ENCODE measurements around the gene NFE2L2.

Gene NFE2L2

GRCh38 chr2:177275743-177276055, 11.2 kb upstream of the NFE2L2 start:
- no peak overlapping the region for H3K27ac ChIP-seq (ENCODE audit: low read depth, low read length)
- H3K79me1 ChIP-seq (ENCODE audit: low read length) = no peaks in the 10 kb centered on the region
- H2BK15ac ChIP-seq (replicated peaks; ENCODE audit: low read depth) = no peak overlapping the region
- H3K4me2 ChIP-seq (ENCODE audit: low read length) = no peak overlapping the region
- no peaks in the 10 kb centered on the region for H3K4me1 ChIP-seq (ENCODE audit: control insufficient read depth, low read depth, low read length)
- no peak overlapping the region for H3K23ac ChIP-seq (ENCODE audit: low read length)
- no peaks in the 10 kb centered on the region for H3K79me2 ChIP-seq (ENCODE audit: control insufficient read depth, insufficient read depth, low read length)
- H2BK120ac ChIP-seq (ENCODE audit: low read depth, low read length) = no peak overlapping the region
- H2BK5ac ChIP-seq (ENCODE audit: low read length) = no peak overlapping the region
- H2AK5ac ChIP-seq (ENCODE audit: low read length) = no peak overlapping the region
- H3K36me3 ChIP-seq (ENCODE audit: control insufficient read depth, insufficient read depth, low read length) = no peaks in the 10 kb centered on the region
- no peak overlapping the region for H3K18ac ChIP-seq (ENCODE audit: low read length)
- 100% methylated on average over 1 of the region's 4 CpGs for WGBS (ENCODE audit: extremely low coverage, insufficient coverage, low lambda C conversion rate)
- H3K9ac ChIP-seq (ENCODE audit: low read length) = no peak overlapping the region
- H4K5ac ChIP-seq (ENCODE audit: low read length) = no peak overlapping the region
- no peaks in the 10 kb centered on the region for H3K27me3 ChIP-seq (ENCODE audit: insufficient read depth, low read length, poor library complexity)
- H3K4me3 ChIP-seq (ENCODE audit: low read length) = no peak overlapping the region
- H4K8ac ChIP-seq (ENCODE audit: low read depth, low read length) = no peak overlapping the region
- no peak overlapping the region for H3K4ac ChIP-seq (ENCODE audit: low read depth, low read length)
- no peak for DNase-seq
- H3K56ac ChIP-seq (ENCODE audit: low read length) = no peak overlapping the region

- Histone ChIP-seq H3K79me2 (ENCODE audit: control insufficient read depth, insufficient read depth, low read length) (no peaks in the 10 kb centered on the region), H3K36me3 (ENCODE audit: control insufficient read depth, insufficient read depth, low read length) (no peaks in the 10 kb centered on the region), H3K4ac (ENCODE audit: low read depth, low read length) (no peak overlapping the region), H2AK5ac (ENCODE audit: low read length) (no peak overlapping the region), H2BK15ac (replicated peaks; ENCODE audit: low read depth) (no peak overlapping the region), H2BK120ac (ENCODE audit: low read depth, low read length) (no peak overlapping the region), H3K27me3 (ENCODE audit: insufficient read depth, low read length, poor library complexity) (no peaks in the 10 kb centered on the region), H3K23ac (ENCODE audit: low read length) (no peak overlapping the region), H3K4me2 (ENCODE audit: low read length) (no peak overlapping the region), H4K8ac (ENCODE audit: low read depth, low read length) (no peak overlapping the region), H3K27ac (ENCODE audit: low read depth, low read length) (no peak overlapping the region), H4K5ac (ENCODE audit: low read length) (no peak overlapping the region), H3K4me3 (ENCODE audit: low read length) (no peak overlapping the region), H3K56ac (ENCODE audit: low read length) (no peak overlapping the region), H3K4me1 (ENCODE audit: control insufficient read depth, low read depth, low read length) (no peaks in the 10 kb centered on the region), H3K9ac (ENCODE audit: low read length) (no peak overlapping the region), H2BK5ac (ENCODE audit: low read length) (no peak overlapping the region), H3K79me1 (ENCODE audit: low read length) (no peaks in the 10 kb centered on the region), H3K18ac (ENCODE audit: low read length) (no peak overlapping the region)
- DNase-seq = no peak
- WGBS (ENCODE audit: extremely low coverage, insufficient coverage, low lambda C conversion rate) = 100% methylated on average over 1 of the region's 5 CpGs
Measured at GRCh38 chr2:177275040-177275742, 10.7 kb upstream of the NFE2L2 start.

GRCh38 chr2:177273408-177273807, 8.9 kb upstream of the NFE2L2 start:
- no peaks in the 10 kb centered on the region for H3K36me3 ChIP-seq (ENCODE audit: control insufficient read depth, insufficient read depth, low read length)
- H2BK15ac ChIP-seq (replicated peaks; ENCODE audit: low read depth) = no peak overlapping the region
- no peaks in the 10 kb centered on the region for H3K79me1 ChIP-seq (ENCODE audit: low read length)
- no peak overlapping the region for H3K18ac ChIP-seq (ENCODE audit: low read length)
- H3K4me1 ChIP-seq (ENCODE audit: control insufficient read depth, low read depth, low read length) = no peaks in the 10 kb centered on the region
- no peak overlapping the region for H3K27ac ChIP-seq (ENCODE audit: low read depth, low read length)
- no peak overlapping the region for H3K23ac ChIP-seq (ENCODE audit: low read length)
- no peak overlapping the region for H4K5ac ChIP-seq (ENCODE audit: low read length)
- no peak overlapping the region for H2AK5ac ChIP-seq (ENCODE audit: low read length)
- H2BK120ac ChIP-seq (ENCODE audit: low read depth, low read length) = no peak overlapping the region
- H3K4me3 ChIP-seq (ENCODE audit: low read length) = no peak overlapping the region
- no peaks in the 10 kb centered on the region for H3K27me3 ChIP-seq (ENCODE audit: insufficient read depth, low read length, poor library complexity)
- H3K4me2 ChIP-seq (ENCODE audit: low read length) = no peak overlapping the region
- H3K4ac ChIP-seq (ENCODE audit: low read depth, low read length) = no peak overlapping the region
- no peak overlapping the region for H3K9ac ChIP-seq (ENCODE audit: low read length)
- no peak overlapping the region for H2BK5ac ChIP-seq (ENCODE audit: low read length)
- H3K56ac ChIP-seq (ENCODE audit: low read length) = no peak overlapping the region
- H3K79me2 ChIP-seq (ENCODE audit: control insufficient read depth, insufficient read depth, low read length) = no peaks in the 10 kb centered on the region
- WGBS (ENCODE audit: extremely low coverage, insufficient coverage, low lambda C conversion rate) = no CpG with 5 or more reads among the region's 3 CpGs
- H4K8ac ChIP-seq (ENCODE audit: low read depth, low read length) = no peak overlapping the region
- DNase-seq = no peak

GRCh38 chr2:177272765-177273164, 8.2 kb upstream of the NFE2L2 start:
- Histone ChIP-seq H3K36me3 (ENCODE audit: control insufficient read depth, insufficient read depth, low read length) (no peaks in the 10 kb centered on the region), H4K5ac (ENCODE audit: low read length) (no peak overlapping the region), H4K8ac (ENCODE audit: low read depth, low read length) (no peak overlapping the region), H3K27me3 (ENCODE audit: insufficient read depth, low read length, poor library complexity) (no peaks in the 10 kb centered on the region), H3K4me1 (ENCODE audit: control insufficient read depth, low read depth, low read length) (no peaks in the 10 kb centered on the region), H3K4ac (ENCODE audit: low read depth, low read length) (no peak overlapping the region), H3K4me2 (ENCODE audit: low read length) (no peak overlapping the region), H2BK5ac (ENCODE audit: low read length) (no peak overlapping the region), H2AK5ac (ENCODE audit: low read length) (no peak overlapping the region), H3K79me1 (ENCODE audit: low read length) (no peaks in the 10 kb centered on the region), H2BK120ac (ENCODE audit: low read depth, low read length) (no peak overlapping the region), H3K4me3 (ENCODE audit: low read length) (no peak overlapping the region), H3K27ac (ENCODE audit: low read depth, low read length) (no peak overlapping the region), H3K18ac (ENCODE audit: low read length) (no peak overlapping the region), H2BK15ac (replicated peaks; ENCODE audit: low read depth) (no peak overlapping the region), H3K79me2 (ENCODE audit: control insufficient read depth, insufficient read depth, low read length) (no peaks in the 10 kb centered on the region), H3K9ac (ENCODE audit: low read length) (no peak overlapping the region), H3K23ac (ENCODE audit: low read length) (no peak overlapping the region), H3K56ac (ENCODE audit: low read length) (no peak overlapping the region)
- no peak for DNase-seq
- no CpG with 5 or more reads among the region's 2 CpGs for WGBS (ENCODE audit: extremely low coverage, insufficient coverage, low lambda C conversion rate)

- Histone ChIP-seq H3K36me3 (ENCODE audit: control insufficient read depth, insufficient read depth, low read length) (no peaks in the 10 kb centered on the region), H2BK120ac (ENCODE audit: low read depth, low read length) (no peak overlapping the region), H3K27ac (ENCODE audit: low read depth, low read length) (no peak overlapping the region), H2BK5ac (ENCODE audit: low read length) (no peak overlapping the region), H3K79me1 (ENCODE audit: low read length) (no peaks in the 10 kb centered on the region), H2AK5ac (ENCODE audit: low read length) (no peak overlapping the region), H4K8ac (ENCODE audit: low read depth, low read length) (no peak overlapping the region), H3K4me2 (ENCODE audit: low read length) (no peak overlapping the region), H2BK15ac (replicated peaks; ENCODE audit: low read depth) (no peak overlapping the region), H3K4me1 (ENCODE audit: control insufficient read depth, low read depth, low read length) (no peaks in the 10 kb centered on the region), H3K56ac (ENCODE audit: low read length) (no peak overlapping the region), H4K5ac (ENCODE audit: low read length) (no peak overlapping the region), H3K4ac (ENCODE audit: low read depth, low read length) (no peak overlapping the region), H3K79me2 (ENCODE audit: control insufficient read depth, insufficient read depth, low read length) (no peaks in the 10 kb centered on the region), H3K27me3 (ENCODE audit: insufficient read depth, low read length, poor library complexity) (no peaks in the 10 kb centered on the region), H3K23ac (ENCODE audit: low read length) (no peak overlapping the region), H3K18ac (ENCODE audit: low read length) (no peak overlapping the region), H3K4me3 (ENCODE audit: low read length) (no peak overlapping the region), H3K9ac (ENCODE audit: low read length) (no peak overlapping the region)
- WGBS (ENCODE audit: extremely low coverage, insufficient coverage, low lambda C conversion rate) = no CpG with 5 or more reads among the region's 1 CpG
- DNase-seq = no peak
Measured at GRCh38 chr2:177271981-177272666, 7.6 kb upstream of the NFE2L2 start.

GRCh38 chr2:177270531-177270930, 6.0 kb upstream of the NFE2L2 start:
- H2BK15ac ChIP-seq (replicated peaks; ENCODE audit: low read depth) = no peak overlapping the region

More at GRCh38 chr2:177270531-177270930, 6.0 kb upstream of the NFE2L2 start:
- no peak overlapping the region for H3K9ac ChIP-seq (ENCODE audit: low read length)
- no peak overlapping the region for H3K4me2 ChIP-seq (ENCODE audit: low read length)
- no CpG with 5 or more reads among the region's 4 CpGs for WGBS (ENCODE audit: extremely low coverage, insufficient coverage, low lambda C conversion rate)
- no peak overlapping the region for H2BK5ac ChIP-seq (ENCODE audit: low read length)
- no peak for DNase-seq
- no peaks in the 10 kb centered on the region for H3K36me3 ChIP-seq (ENCODE audit: control insufficient read depth, insufficient read depth, low read length)
- no peak overlapping the region for H3K27ac ChIP-seq (ENCODE audit: low read depth, low read length)
- no peak overlapping the region for H2AK5ac ChIP-seq (ENCODE audit: low read length)
- no peak overlapping the region for H4K8ac ChIP-seq (ENCODE audit: low read depth, low read length)
- H3K4me1 ChIP-seq (ENCODE audit: control insufficient read depth, low read depth, low read length) = no peaks in the 10 kb centered on the region
- H2BK120ac ChIP-seq (ENCODE audit: low read depth, low read length) = no peak overlapping the region
- H3K56ac ChIP-seq (ENCODE audit: low read length) = no peak overlapping the region
- no peaks in the 10 kb centered on the region for H3K27me3 ChIP-seq (ENCODE audit: insufficient read depth, low read length, poor library complexity)
- H3K79me1 ChIP-seq (ENCODE audit: low read length) = no peaks in the 10 kb centered on the region
- no peak overlapping the region for H3K4me3 ChIP-seq (ENCODE audit: low read length)
- no peak overlapping the region for H3K18ac ChIP-seq (ENCODE audit: low read length)
- H3K79me2 ChIP-seq (ENCODE audit: control insufficient read depth, insufficient read depth, low read length) = no peaks in the 10 kb centered on the region
- H3K23ac ChIP-seq (ENCODE audit: low read length) = no peak overlapping the region
- H3K4ac ChIP-seq (ENCODE audit: low read depth, low read length) = no peak overlapping the region
- H4K5ac ChIP-seq (ENCODE audit: low read length) = no peak overlapping the region

Data from mesendoderm (in vitro differentiated cells).